Epithelial cell of esophagus (primary cell): ENCODE data around the gene CYP21A2.

Source experiments
- DNase-seq: peaks from one replicate; pipeline ENCODE4 v3.0.0; 2010; ENCODE audit warnings: low read depth
- H3K4me3 ChIP-seq: 2 replicates; pipeline ENCODE4 v1.5.1; 2011; ENCODE audit warnings: mild to moderate bottlenecking, low read length, control low read depth
- TF ChIP-seq, protein P1 (sequence below): IDR thresholded peaks from 2 replicates; pipeline ENCODE4 v1.5.1; 2011; ENCODE audit warnings: low read depth, mild to moderate bottlenecking, low read length, control low read depth, inconsistent platforms; ENCODE audit not compliant: insufficient read depth; ENCODE audit errors: missing control alignments

Gene CYP21A2

GRCh38 chr6:32069460-32069859 is 31.2 kb downstream of the CYP21A2 start:
- H3K4me3 ChIP-seq, result no peak overlapping the region
- DNase-seq, result no peak
- TF ChIP-seq, protein P1, sequence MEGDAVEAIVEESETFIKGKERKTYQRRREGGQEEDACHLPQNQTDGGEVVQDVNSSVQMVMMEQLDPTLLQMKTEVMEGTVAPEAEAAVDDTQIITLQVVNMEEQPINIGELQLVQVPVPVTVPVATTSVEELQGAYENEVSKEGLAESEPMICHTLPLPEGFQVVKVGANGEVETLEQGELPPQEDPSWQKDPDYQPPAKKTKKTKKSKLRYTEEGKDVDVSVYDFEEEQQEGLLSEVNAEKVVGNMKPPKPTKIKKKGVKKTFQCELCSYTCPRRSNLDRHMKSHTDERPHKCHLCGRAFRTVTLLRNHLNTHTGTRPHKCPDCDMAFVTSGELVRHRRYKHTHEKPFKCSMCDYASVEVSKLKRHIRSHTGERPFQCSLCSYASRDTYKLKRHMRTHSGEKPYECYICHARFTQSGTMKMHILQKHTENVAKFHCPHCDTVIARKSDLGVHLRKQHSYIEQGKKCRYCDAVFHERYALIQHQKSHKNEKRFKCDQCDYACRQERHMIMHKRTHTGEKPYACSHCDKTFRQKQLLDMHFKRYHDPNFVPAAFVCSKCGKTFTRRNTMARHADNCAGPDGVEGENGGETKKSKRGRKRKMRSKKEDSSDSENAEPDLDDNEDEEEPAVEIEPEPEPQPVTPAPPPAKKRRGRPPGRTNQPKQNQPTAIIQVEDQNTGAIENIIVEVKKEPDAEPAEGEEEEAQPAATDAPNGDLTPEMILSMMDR, result no peak

DNA sequence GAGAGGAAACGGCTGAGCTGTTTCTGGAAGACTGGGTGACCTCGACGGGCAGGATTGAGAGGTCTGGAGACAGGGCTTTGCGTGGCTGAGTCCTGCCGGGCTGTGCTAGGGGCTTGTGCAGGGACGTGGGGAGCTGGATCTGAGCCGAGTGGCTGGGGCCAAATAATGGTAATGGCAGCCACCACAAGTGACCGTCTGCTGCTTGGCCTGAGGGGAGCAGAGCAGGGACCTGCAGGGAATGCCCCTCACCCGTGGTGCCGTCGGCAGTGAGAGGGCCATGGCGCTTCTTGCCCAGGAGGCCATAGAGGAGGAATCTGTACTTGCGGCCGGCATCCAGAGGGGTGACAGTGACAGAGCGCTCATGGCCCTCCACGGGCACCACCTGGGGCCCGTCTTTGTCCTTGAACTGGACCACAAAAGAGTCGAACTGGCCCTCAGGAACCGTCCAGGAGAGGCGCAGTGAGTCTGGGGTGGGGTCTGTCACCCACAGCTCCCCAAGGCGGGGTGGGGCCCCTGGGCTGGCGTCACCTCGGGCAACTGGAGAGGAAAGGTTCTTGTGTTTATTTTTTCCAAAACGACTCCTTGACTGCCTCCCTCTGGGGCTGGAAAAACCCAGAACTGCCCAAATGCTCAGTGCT is 31.8 kb downstream of the CYP21A2 start:
- no peak overlapping the region for H3K4me3 ChIP-seq
- TF ChIP-seq, protein P1, result no peak
- no peak for DNase-seq

DNA sequence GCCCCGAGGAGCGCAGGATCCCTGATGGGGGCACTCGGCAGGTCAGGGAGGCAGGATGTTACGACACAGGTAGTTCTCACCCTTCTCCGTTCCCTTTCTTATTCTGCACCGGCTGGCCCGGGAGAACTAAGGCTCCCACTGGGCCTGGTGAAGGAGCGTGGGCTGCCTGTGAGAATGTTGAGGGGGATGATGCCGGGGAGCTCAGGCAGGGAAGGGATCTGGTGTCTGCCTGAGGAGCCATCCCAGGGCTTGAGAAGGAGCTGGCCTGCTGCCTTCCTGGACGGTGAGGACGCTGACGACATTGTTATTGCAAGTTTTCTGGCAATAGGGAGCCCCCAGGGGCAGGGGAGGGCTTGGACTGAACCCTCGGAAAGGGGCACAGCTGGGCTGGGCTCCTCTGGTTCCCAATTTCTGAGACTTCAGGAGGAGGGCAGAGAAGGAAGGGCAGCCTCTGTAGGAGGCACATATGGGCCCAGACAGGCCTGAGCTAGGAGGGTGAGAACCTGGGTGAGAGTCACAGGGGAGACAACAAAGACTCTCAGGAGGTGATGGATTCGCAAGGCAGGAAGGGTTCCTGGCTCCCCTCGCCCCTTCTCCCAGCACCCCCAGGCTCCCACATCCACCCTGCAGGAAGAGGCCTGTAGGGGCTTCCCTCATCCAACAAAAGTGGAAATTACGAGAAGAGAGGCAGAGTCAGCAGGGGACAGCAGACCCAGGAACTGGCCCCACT is 32.8 kb downstream of the CYP21A2 start:
- TF ChIP-seq, protein P1, result no peak
- no peak overlapping the region for H3K4me3 ChIP-seq
- no peak for DNase-seq

- DNase-seq, result no peak
These were observed 34.9 kb downstream of the CYP21A2 start for GRCh38 chr6:32073101-32073500.

GRCh38 chr6:32073613-32074012 is 35.4 kb downstream of the CYP21A2 start:
- TF ChIP-seq, protein P1, result no peak
- H3K4me3 ChIP-seq, result no peak overlapping the region
- no peak for DNase-seq

More at GRCh38 chr6:32073101-32073500, 34.9 kb downstream of the CYP21A2 start:
- no peak overlapping the region for H3K4me3 ChIP-seq
- TF ChIP-seq, protein P1, result no peak

DNA sequence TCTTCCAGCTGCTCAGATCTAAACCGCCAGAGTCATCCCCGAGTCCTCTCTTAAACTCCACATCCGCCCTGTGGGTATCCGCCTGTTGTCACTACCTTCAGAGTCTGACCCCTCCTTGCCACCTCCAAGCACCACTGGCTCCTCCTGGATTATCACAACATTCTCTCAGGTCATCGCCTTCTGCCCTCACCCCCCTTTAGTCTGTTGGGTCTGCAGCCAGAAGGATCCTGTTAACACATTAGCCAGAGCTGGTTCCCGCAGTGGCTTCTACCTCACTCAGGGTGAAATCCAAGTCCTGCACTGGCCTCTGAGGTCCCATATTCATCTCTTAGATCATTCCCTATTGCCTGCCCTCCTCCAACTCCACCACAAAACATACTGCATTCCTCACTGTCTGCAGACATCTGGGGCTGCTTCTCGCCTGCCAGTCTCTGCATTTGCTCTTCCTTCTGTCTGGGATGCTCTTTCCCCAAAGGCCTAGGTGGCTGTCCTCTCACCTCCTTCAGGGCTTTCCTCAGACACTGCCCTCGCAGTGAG is 36.8 kb downstream of the CYP21A2 start:
- no peak for DNase-seq
- TF ChIP-seq, protein P1, result no peak
- no peak overlapping the region for H3K4me3 ChIP-seq

DNA sequence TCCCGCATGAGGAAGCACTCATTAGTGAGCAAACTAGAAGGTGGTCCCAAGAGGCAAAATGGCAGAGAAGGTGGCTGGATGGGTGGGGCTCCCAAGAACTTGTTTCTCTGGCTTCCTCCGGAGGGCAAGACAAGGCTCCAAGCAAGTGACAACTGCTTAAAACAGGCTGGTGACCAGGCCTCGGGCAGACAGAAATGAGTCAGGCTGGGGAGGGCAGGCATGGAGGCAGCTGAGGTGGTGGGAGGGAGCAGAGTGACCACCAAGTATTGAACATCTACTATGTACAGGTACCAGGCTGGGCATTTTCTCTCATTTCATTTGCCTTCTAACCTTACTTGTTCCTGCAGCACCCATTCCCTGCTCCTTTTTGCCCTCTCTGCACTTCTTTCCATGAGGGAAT is 37.6 kb downstream of the CYP21A2 start:
- peak; percentile 49 for DNase-seq
- TF ChIP-seq, protein P1, result no peak
- H3K4me3 ChIP-seq, result no peak overlapping the region
